HG02610 (cell line): Measurements from ENCODE around the gene FTO.
A peak's percentile ranks its signal among the peaks of the same experiment; 100 is the strongest.
"Not testable (repeated sequence)": the region's sequence is repeated elsewhere in the genome, so short reads cannot be mapped to it uniquely, and the experiment has no call there.

ENCODE experiments used
- ATAC-seq: cut with Tn5 transposase; IDR thresholded peaks from one replicate; pipeline ENCODE4 v1.9.1; 2021; ENCODE audit warnings: mild to moderate bottlenecking, moderate library complexity; ENCODE audit not compliant: unreplicated experiment

Gene FTO

GRCh38 chr16:53817812-53818550 is 114.0 kb downstream of the FTO start:
- ATAC-seq = no peak

DNA sequence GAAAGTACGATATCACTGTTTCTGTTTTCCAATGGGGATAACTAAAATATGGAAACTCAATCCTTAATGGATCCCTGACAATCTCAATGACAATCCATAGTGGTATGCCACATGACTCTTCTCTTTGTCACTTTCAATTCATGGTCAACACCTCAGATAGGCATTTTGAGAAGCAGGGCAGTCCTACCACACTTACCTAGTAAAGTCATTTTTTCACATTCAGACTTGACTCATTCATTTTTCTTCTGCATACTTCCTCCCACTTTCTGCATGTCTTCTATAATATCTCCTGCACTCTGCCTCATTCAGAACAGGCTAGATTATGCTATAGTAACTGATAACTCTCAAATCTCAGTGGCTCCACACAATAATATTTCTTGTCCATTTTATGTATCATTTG is 117.5 kb downstream of the FTO start:
- ATAC-seq = no peak

DNA sequence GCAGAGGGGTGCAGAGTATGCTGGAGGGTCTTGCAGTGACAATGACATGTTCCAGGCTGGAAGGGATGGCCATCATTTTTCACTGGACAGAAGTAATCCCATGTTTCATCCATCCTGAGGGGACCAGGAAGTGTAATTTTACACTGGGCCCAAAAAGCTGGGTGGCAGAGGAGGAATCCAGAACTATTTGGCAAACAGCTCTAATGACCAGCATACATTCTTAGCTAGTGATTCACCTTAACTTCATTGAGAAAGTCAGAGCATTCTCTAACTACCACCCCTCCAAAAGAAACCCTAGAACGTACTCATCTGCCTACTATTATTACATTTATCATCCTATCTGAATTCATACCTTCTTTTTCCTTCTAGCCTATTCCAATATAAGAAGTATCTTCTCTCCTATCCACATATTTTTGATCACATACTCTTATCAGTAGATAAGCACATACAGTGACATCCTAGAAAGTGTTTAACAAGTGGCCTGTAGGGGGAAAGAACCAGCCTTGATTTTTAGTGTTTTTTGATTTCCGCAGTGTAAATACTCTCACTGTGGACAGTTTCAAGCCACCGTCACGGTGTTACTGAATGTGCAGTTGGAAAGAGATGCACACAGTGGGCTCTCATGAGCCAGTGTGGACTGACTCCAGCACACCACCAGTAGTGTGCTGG is 118.1 kb downstream of the FTO start:
- ATAC-seq = no peak

DNA sequence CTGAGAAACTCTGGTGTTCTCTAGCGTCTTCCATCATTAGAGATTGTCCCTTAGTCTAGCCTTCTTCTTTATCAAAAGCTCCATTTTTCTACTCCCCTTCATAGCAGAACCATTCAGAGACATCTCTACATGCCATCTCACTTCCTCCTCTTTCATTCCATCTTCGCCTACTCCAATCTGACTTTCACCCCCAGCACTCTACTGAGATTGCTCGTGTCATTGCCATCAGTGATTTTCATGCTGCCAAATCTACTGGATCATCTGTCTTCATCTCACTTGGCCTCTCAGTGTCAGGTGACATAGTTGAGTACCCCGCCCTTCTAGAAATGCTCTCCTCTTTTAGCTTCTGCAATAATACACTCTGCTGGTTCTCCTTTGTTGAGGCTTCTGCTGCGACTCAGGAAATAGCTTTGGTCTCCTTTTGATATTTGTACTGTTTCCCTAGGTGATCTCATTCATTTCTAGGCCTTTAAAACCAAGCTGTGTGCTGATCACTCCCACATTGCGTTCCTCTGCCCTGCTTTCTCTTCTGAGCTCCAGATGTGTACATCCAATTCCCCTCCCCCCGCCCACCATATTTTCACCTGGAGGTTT is 119.1 kb downstream of the FTO start:
- ATAC-seq = no peak

- ATAC-seq = no peak
Observed at GRCh38 chr16:53826658-53827057, 122.7 kb downstream of the FTO start.

DNA sequence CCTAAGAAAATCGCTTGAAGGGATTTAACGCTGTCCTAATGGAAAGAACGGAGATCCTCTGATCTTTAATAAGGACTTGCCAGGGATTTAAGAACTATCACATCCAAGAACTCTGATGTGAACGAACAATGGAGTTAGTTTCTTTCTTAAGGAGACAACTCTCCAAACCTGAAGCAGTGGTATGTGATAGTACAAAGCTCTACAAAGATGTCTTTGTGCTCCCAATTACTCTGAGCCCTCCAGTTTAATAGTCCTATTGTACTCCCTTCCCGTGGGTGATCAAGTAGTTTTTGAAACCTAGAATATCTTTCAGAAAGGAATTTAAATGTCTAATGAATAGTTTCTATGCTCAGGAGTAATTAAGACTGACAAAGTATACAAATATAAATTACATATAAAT is 123.8 kb downstream of the FTO start:
- no peak for ATAC-seq

- no peak for ATAC-seq
Observed at GRCh38 chr16:53829186-53829747, 125.3 kb downstream of the FTO start.

DNA sequence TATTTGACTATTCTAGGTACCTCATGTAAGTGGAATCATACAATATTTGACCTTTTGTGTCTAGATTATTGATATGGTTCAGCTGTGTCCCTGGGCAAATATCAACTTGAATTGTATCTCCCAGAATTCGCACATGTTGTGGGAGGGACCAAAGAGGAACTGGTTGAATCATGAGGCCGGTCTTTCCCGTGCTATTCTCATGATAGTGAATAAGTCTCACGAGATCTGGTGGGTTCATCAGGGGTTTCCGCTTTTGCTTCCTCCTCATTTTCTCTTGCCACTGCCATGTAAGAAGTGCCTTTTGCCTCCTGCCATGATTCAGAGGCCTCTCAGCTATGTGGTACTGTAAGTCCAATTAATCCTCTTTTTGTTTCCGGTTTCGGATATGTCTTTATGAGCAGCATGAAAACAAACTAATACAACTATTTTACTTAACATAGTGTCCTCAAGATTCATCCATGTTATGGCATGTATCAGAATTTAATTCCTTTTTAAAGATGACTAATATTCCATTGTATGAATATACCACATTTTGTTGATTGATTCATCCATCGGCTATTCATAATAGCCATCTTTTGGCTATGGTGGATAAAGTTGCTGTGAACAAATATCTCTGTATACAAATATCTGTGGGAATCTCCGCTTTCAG is 129.1 kb downstream of the FTO start:
- ATAC-seq = no peak

DNA sequence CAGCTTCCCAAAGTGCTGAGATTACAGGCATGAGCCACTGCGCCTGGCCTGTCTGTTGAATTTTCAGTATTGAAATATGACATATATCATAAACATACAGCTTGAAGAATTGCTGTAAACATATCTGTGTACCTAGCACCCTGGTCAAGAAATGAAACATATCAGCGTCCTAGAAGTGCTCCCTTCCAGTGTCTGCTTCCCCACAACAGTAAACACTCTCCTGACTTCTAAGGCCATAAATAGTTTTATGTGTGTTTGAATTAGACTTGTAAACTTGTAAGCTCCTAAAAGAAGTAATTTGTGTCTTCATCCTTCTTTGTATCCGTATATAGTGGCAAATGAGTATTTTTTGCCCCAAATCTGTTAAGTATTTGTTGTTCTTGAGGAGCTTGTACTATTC is 132.2 kb downstream of the FTO start:
- no peak for ATAC-seq

DNA sequence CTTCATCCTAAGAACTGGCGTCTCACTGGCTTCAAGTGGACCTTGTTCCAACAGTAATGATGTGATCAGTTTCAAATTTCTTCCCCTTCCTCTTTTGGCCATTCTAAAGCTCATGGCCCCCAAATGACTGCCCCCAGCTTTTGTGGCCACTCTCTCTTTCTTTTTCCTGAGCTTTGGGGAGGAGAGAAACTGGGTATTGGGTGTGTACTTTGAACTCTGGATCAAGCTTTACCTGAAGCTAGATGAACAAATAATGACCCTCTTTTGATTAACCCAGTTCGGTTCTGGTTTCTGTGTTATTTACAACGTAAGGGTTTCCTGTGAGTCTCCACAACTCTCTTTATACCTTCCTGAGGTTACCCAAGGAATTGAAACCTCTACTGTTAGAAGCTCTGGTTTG is 132.7 kb downstream of the FTO start:
- no peak for ATAC-seq

DNA sequence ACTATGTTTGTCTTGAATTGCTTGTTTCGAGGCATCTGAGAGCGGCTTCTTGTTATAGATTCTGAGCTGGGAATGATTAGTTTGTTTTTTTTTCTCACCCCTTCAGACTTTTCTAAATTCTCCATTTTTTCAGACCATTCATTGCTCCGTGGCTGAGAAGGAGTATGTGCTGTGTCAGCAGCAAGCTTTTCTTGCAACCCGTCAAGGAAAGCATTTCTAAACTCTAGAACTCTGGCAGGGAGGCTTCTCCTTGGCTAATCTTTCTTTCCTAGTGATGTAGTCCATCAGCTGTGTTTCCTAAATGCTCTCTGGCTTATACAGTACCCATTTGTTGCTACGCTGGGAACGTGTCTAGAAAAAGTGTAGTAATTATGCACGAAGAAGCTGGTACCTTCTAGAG is 133.5 kb downstream of the FTO start:
- no peak for ATAC-seq

- ATAC-seq = no peak
Observed at GRCh38 chr16:53839150-53839549, 135.2 kb downstream of the FTO start.

DNA sequence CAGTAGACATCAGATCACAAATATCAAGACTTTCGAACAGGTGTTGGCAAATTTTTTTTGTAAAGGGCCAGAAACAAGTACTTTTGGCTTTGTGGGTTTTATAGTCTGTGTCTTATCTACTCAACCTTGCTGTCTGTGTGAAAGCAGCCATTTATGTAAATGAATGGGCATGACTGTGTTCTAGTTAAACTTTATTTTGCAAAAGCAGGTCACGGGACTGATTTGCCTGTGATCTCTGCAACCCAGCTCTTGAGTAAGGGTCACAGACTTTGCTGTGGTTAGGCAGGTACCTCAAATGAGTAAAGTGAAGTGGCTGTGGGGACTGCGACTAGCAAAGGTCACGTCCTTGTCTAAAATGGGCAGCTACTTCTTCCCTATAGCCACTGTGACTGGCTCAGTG is 136.5 kb downstream of the FTO start:
- peak; percentile 86 for ATAC-seq

GRCh38 chr16:53841884-53842283 is 137.9 kb downstream of the FTO start:
- no peak for ATAC-seq

- no peak for ATAC-seq
Observed at GRCh38 chr16:53843084-53843483, 139.1 kb downstream of the FTO start.

DNA sequence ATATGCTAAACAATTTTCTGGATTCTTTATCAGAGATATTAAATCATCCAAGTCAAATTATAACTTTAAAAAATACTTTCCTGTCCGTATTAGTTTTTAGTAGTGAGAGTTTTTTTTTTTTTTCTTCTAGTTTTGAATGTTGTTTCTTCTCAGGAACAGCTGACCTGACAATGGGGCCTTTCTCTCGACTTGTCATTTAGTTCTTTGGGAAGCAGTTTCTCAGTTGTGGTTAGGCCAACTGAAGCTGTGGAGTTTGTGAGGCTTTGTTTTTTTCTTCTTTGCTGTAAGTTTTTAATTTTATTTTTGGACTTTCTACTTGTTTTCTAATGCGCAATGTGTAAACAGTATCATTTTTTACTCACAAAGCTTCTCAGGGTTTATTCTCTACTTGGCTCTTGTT is 140.8 kb downstream of the FTO start:
- no peak for ATAC-seq

- not testable (repeated sequence) for ATAC-seq
Observed at GRCh38 chr16:53846549-53846948, 142.6 kb downstream of the FTO start.

DNA sequence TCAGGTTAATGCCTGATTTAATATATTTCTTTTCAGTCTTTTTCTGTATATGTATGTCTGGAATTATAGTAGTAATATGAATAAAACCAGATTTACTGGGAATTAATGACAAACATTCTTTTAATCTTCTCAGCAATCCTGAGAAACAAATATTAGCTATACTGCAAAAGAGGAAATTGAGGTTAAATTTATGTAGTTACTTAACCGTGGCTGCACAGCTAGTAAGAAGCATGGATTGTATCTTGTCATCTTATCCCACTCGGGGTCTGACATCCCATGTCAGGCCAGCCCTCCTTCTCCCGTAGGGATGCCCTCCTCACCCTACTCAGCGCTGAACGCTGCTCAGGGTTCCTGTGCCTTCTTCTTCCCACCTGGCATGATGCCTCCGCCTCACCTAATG is 143.0 kb downstream of the FTO start:
- ATAC-seq = no peak

- ATAC-seq = no peak
Observed at GRCh38 chr16:53848277-53848942, 144.5 kb downstream of the FTO start.

DNA sequence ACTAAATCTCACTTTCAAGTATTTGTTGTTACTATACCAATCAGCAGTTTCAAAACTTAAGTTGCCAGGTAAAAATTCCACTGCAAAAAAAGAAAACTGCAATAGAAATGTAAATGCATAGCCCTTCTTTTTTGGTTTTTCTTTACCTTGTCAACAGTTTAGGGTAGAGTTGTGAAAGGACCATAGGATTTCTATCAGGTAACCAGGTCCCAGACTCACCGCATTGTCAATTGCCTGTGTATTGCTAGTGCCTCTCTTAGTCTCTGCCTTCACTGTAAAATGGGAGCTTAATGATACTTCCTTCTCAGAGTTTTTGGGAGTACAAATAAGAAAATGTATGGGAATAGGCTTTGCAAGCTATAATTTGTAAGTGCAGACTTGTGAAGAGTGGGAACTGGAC is 145.0 kb downstream of the FTO start:
- ATAC-seq = no peak

DNA sequence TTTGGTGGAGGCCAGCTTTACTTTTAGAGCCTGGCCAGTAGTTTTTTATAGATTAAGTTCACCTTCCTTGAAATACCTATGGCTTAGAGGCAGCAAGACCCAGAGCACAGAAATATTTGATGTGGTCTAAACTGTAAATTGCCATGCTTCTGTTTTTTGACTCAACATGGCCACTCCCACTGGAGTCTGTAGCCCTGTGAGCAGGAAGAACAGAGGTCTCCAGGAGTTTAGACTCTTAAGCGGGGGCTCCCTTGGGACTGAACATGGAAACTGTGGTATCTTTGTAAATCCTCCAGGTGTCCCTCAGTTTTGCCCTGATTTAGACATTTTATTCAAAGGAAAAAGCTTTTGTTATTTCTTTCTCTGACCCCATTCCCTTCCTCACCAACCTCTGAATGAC is 145.6 kb downstream of the FTO start:
- ATAC-seq = peak; percentile 66
